GM19468 (cell line): Measurements from ENCODE around the gene SSC5D.
"Not testable (repeated sequence)": the region's sequence is repeated elsewhere in the genome, so short reads cannot be mapped to it uniquely, and the experiment has no call there.

Source experiments
- ATAC-seq: cut with Tn5 transposase; IDR thresholded peaks from one replicate; pipeline ENCODE4 v1.9.1; 2021; ENCODE audit warnings: mild to moderate bottlenecking, moderate library complexity, moderate number of reproducible peaks; ENCODE audit not compliant: unreplicated experiment; ENCODE audit errors: extremely low read depth

The SSC5D gene

DNA sequence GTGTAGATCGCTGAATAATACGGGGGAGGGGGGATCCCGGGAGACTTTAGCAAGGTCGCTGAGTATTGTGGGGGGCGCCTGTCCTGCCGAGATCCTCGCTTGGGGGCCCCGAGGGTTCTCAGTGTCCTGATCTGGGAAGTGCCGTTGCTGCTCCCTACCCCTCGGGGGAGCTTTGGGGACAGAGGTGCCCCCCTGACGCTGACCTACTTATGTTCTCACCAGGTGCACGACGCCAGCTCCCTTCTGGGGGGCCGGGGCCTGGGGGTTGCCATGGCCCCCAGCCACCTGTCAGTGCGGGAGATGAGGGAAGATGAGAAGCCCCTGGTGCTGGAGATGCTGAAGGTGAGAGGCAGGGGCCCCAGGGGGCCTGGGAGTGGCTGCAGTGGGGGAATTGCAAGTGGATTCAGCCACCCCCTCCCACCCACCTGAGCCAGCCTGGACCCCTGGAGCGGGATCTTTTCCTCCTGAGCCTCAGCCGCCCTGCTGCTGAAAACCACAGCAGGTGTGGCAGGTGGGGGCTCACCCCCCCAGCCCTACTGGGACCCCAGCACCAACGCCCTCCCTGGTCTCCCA lies 2.7 kb upstream of the SSC5D start:
- no peak for ATAC-seq

DNA sequence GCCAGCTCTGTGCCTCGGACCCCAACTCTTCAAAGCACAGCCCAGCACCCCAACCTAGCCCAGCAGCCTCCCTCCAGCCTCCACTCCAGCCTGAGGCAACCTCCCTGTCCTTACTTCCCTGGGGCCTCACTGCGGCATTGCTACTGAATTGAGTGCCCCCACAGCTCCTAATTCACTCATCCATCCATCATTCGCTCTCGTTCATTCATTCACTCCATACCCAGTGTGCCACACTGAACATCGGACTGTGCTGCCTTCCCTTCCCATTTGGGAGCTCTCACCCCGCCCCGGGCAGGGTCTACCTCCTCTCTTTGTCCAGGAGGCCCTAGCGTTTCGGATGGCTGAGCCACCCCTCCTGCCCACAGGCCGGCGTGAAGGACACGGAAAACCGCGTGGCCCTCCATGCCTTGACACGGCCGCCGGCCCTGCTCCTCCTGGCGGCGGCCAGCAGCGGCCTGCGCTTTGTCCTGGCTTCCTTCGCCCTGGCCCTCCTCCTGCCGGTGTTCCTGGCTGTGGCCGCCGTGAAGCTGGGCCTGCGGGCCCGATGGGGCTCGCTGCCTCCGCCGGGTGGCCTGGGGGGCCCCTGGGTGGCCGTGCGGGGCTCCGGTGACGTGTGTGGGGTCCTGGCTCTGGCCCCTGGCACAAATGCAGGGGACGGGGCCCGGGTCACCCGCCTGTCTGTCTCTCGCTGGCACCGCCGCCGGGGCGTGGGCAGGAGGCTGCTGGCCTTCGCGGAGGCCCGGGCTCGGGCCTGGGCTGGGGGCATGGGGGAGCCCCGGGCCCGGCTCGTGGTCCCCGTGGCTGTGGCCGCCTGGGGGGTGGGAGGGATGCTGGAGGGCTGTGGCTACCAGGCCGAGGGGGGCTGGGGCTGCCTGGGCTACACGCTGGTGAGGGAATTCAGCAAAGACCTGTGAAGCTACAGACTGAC lies 1.9 kb upstream of the SSC5D start:
- ATAC-seq: no peak

DNA sequence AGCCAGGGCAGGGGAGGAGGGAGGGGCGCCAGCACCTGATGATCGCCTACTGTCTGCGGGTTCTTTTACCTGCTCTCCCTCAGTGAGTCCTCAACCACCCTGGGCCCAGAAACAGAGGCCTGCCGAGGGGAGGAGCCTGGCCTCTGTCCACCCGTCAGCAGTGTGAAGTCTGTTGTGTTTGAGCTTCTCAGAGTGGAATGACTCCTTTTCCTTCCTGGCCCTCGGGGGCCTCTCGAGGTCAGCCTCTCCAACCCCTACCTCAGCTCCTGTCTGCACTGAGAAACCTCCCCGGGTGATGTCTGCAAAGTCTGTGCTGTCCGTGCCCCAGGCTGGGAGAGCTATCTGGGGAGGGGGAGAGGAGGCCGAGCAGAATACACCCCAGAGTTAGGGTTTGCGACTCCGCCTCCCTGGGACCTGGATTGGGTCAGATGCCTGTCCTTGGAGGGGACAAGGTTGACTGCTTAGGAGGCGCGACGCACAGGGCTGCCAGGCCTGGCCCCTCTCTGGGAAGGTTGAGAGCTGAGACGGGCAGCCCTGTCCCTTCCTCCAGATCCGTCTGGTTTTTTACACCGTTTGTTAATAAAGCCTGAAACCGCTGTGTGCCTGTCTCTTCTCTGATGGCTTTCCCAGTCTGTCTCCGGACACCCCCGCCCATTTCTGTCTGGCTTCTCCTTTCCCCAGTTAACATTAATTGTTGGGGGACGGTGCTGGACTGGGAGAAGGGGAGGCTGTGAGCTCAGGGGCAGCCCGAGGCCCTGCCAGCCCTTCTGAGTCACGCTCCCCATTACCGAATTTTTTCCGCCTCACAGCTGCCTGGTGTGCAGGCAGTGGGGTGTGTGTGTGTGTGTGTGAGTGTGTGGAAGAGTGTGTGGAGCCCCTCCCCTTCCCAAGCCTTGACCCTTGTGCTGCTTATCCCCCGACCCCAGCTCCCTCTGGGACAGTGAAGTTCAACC lies 989 bp upstream of the SSC5D start:
- no peak for ATAC-seq

DNA sequence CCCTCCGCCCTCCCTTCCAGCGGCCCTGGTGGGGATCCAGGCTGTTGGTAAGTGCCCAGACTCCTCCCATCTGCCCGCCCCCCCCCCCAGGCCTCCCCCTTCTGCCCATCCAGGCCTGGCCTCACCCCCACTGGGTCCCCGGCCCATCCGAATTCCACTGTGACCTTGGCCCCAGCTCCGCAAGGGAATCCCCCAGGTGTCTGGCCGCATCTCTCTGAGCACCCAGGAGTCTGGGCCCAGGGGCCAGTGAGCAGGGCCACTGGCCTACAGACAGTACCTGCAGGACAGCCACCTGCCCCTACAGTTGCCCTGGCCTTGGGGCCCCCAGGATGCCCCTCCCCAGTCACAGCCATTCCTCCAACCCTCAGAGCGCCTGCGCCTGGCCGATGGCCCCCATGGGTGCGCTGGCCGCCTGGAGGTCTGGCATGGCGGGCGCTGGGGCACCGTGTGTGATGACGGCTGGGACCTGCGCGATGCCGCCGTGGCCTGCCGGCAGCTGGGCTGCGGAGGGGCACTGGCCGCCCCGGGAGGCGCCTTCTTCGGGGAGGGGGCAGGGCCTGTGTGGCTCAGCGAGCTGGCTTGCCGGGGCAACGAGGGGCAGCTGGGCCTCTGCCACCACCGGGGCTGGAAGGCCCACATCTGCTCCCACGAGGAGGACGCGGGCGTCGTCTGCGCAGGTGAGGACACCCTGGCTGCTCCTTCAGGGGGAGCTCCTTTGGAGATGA lies 912 bp downstream of the SSC5D start:
- no peak for ATAC-seq

DNA sequence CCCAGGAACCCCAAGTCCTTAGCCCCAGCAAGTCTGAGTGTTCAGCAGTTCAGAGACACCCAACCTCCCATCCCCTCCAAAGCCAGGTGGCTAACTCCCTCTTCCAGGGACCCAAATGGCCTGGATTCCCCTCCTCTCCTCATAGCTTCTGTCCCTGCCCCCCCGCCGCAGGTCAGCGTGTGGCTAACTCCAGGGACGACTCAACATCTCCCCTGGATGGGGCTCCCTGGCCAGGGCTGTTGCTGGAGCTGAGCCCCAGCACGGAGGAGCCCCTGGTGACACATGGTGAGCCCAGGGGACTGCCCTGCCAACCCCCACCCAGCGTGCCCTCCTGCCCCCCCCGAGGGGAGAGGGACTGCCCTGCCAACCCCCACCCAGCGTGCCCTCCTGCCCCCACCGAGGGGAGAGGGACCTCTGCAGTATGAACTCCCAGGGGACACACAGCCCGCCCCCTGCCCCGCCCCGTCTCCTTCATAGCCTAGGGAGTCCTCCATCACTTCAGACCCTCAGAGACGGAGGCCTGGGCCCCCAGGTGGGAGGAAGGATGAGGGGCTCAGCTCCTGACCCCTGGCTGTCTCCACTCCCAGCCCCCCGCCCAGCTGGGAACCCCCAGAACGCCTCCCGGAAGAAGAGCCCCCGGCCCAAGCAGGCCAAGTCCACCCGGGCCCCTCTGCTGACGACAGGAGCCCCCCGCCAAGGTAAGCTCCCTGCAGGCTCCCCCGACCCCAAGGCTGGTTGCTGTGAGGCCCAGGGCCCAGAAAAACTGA lies 1.7 kb downstream of the SSC5D start:
- no peak for ATAC-seq

DNA sequence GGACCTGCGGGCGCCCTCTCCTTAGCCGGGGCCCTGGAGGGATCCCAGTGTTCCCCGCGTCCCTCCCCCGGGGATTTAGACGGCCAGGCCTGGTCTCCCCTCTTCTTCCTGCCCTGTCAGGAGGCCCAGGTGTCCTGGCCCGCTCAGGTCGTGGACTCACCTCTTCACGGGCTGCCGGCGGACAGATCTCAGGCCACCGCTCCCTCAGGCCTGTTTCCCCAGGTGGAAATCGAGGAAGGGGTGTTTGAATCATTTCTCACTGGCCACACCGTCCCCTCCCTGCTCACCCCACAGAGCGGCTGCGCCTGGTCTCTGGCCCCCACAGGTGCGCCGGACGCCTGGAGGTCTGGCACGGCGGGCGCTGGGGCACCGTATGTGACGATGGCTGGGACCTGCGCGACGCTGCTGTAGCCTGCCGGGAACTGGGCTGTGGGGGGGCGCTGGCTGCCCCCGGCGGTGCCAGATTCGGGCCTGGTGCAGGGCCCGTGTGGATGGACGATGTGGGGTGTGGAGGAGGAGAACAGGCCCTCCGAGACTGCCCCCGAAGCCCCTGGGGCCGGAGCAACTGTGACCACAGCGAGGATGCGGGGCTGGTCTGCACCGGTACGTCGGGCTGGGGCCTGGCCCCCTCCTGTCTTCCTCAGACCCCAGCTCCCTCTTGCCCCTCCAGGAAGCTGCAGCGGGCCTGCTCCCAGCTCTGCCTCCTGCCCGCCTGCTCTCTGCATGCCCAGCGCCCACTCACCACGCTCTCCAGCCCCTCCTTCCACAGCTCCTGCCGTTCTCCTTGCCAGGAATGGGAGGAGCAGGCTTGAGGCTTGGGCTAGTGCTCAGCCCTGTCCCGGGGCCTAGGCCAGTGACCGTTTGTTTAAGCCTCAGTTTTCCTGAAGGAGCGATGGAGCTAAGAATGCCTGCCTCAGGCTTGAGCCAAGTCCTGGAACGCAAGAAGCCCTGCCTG lies 2.5 kb downstream of the SSC5D start:
- no peak for ATAC-seq

DNA sequence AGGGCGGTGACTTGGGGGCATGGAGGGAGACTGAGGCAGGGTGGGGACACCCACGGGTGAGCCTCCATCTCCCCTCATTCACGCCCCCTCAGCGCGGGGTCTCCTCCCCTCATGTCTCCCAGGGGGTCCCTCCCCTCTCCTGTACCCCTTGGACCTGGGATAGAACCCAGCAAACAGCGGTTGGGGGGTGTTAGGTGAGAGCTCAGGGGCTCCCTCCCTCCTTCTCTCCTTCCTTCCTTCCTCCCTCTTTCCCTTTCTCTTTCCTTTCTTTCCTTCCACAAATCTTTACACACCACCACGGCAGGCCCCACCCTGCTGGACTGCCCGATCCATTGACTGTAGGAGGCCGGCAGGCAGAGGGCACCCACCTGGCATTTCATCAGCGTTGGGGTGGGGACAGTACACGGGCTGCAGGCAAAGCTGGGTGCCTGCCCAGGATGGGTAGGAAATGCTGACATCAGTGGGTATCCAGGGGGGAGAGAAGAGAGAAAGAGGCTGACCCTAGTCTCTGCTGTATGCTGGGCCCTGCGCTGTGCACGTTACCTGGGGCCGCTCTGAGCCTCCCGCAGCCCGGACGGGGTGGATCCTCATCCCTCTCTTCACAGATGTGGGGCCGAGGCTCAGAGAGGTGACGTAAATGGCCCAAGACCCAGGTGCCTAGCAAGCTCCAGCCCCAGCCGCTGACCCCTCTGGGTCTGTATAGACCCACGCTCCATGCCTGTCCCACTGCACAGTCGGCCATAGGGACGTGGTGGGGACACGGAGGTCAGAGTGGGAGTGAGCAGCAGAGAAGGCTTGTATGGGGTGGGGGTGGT lies 3.5 kb downstream of the SSC5D start:
- ATAC-seq: no peak

DNA sequence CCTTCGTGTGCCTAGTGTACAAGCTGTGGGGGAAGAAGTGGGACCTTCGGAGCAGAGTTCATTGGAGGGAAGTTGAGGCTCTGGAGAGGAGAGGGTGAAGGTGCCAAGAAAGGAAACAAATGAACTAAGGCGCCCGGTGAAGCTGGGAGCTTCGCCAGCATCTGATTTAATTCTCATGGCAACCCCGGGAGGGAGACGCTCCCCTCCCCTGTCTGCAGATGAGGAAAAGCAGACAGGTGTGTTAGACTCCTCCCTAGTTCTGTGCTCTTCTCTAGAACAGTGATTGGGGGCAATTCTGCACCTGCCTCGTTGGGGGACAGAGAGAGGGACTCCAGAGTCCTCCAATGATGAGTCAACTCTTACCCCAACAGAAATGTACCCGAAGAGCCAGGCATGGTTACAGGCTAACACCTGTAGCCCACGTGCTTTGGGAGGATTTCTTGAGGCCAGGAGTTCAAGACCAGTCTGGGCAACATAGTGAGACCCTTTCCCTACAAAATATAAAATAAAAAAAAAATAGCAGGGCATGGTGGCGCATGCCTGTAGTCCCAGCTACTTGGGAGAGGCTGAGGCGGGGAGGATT lies 4.2 kb downstream of the SSC5D start:
- no peak for ATAC-seq

DNA sequence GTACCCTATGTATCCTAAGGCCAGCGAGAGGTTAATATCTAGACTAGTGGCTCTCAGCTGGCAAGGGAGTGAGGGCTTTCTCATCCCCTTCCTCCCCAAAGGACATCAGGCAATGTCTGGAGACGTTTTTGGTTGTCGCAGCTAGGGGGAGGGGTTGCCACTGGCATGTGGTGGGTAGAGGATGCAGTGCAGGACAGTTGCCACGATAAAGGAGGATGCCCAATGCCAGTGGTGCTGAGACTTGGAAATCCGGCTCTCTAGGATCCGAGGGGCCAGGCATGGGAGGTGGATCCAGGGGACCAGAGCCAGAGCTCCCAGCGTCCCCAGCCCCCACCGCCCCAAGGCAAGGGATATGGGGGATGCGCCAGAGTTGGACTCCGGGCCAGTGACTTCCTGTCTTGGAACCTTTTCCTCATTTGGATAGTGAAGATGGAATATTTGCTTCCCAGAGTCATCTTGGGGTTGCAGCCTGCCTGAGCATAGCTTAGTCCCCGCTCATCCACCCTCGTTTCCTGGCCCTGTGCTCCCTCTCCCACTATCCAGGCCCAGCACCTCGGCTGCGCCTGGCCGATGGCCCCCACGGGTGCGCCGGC lies 4.9 kb downstream of the SSC5D start:
- ATAC-seq: no peak

DNA sequence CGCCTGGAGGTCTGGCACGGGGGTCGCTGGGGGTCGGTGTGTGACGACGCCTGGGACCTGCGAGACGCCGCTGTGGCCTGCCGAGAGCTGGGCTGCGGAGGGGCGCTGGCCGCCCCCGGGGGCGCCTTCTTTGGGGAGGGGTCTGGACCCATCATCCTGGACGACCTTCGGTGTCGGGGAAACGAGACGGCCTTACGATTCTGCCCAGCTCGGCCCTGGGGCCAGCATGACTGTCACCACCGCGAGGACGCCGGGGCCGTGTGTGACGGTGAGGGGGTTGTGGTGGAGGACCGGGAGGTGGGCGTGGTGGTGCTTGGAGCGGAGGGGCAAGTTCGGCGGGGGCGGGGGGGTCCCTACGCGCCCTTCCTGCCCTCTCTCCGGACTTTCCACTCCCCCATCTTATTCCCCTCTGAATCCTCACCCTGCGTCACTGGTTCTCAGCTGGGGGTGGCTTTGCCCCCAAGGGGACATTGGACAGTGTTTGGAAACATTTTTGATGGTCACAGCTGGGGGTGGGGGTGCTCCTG lies 5.5 kb downstream of the SSC5D start:
- no peak for ATAC-seq

DNA sequence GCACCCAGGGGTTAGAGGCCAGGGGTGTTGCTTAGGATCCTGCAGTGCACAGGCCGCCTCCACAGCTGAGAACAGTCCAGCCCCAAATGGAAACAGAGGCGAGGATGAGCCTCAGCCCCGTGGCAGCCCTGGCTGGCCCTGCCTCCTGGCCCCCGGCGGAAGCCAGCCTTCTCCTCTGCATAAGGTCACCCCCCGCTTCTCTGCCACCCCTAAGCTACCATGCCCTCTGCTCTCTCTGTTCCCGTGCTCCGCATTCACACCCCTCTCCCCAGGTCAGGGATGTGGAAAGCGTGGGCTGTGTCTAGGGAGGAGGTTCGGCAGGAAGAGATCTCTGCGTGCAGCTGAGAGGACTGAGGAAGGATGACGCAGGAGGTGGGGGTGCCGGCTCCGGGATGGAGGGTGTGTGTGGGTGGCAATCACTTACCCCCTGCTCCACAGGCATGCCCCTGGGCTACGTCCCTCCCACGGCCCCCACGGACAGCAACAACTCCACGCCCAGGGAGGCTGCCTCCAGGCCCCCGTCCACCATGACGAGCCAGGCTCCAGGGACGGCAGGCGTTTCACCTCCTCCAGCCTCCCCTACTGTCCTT lies 6.0 kb downstream of the SSC5D start:
- no peak for ATAC-seq

DNA sequence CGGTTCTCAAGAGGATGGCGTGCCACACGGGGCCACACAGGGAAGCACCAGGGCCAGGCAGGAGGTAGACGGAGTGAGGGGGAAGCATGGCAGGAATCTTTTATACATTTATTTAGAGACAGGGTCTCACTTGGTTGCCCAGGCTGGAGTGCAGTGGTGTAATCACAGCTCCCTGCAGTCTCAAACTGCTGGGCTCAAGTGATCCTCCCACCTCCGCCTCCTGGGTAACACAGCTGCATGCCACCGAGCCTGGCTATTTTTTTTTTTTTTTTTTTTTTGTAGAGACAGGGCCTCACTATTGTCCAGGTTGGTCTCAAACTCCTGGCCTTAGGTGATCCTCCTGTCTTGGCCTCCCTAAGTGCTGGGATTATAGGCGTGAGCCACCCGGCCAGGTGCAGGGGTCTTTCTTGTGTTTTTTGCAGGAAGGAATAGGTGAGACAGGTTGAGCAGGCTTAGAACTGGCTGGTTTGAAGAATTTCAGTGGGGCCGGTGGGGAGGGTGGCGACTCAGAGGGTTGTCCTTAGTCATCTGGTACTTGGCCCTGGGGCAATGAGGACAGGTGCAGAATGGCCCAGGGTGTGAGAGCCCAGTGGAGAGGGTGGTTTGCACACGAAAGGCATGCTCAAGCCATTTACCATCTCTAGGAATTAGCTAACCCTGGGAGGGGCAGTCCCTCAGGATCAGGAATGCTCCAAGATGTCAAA lies 7.6 kb downstream of the SSC5D start:
- no peak for ATAC-seq

DNA sequence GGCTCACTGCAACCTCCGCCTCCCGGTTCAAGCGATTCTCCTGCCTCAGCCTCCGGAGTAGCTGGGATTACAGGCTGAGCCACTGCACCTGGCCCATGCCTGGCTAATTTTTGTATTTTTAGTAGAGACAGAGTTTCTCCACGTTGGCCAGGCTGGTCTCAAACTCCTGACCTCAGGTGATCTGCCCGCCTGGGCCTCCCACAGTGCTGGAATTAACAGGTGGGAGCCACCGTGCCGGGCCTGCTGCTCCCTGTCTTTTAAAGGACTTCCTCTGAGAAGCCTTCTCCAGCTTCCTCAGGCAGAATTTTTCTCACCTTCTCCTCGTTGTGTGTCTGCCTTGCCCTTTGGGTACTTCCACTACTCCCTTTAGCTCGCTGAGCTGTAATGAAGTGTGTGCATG lies 8.6 kb downstream of the SSC5D start:
- not testable (repeated sequence) for ATAC-seq

DNA sequence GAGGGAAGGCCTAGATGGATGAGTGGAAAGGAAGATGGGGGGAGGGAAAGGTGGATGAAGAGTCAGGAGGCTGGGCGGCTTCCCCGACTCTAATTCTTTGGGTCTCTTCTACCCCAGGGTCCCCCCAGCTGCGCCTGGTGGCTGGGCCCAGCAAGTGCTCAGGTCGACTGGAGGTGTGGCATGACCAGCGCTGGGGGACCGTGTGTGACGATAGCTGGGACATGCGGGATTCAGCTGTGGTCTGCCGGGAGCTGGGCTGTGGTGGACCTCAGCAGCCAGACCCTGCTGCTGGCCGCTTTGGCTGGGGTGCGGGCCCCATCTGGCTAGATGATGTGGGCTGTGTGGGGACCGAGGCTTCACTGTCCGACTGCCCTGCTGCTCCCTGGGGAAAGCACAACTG lies 9.5 kb downstream of the SSC5D start:
- no peak for ATAC-seq

DNA sequence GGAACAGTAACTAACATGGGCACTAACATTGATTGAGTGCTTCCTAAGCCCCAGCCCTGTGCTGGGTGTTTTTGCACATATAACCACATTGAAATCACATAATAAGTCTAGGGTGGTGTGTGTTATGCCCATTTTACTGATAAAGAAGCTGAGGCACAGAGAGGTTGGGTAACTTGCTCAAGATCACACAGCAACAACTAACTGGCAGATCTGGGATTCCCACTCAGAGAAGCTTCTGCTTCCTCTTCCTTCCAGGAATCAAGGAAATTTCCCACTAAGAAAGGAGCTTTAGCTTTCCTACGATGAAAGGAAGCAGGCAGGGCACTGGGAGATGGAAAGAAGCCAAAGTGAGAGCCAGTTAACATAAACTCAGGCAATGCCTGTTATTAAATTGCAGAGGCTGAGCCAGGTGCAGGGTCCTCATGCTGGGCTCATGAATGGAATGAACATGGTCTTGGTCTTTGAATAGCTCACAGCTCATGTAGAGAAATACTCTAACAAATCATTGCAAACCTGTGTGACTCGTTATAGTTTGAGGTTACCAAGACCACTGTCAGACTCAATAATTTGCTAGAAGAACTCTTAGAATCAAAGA lies 10.1 kb downstream of the SSC5D start:
- no peak for ATAC-seq
